Mesothelial cell of epicardium (in vitro differentiated cells): ENCODE results near the gene FGF21. TPM values are rescaled to one million over a fixed set of nuclear protein-coding genes. Genes with fewer than 3 reads are reported as not detected.

Source experiments
- DNase-seq, 2 experiments: peaks; one replicate each; pipeline ENCODE4 v3.0.0; 2021; ENCODE audit warnings: low spot score in 2 of 2; ENCODE audit not compliant: unreplicated experiment in 2 of 2
- H3K27ac Mint-ChIP-seq: 2 replicates; pipeline ENCODE4 v1.8.0; 2021; ENCODE audit warnings: mixed read lengths
- H3K27me3 Mint-ChIP-seq: 2 replicates; pipeline ENCODE4 v1.8.0; 2021; ENCODE audit warnings: low read depth, mixed read lengths
- H3K36me3 Mint-ChIP-seq: 2 replicates; pipeline ENCODE4 v1.8.0; 2021; ENCODE audit warnings: mixed read lengths
- H3K4me1 Mint-ChIP-seq: 2 replicates; pipeline ENCODE4 v1.8.0; 2021; ENCODE audit warnings: mixed read lengths
- H3K4me3 Mint-ChIP-seq: 2 replicates; pipeline ENCODE4 v1.8.0; 2021; ENCODE audit warnings: mild to moderate bottlenecking, moderate library complexity, mixed read lengths
- H3K9me3 Mint-ChIP-seq: 2 replicates; pipeline ENCODE4 v1.8.0; 2021; ENCODE audit warnings: mixed read lengths
- CTCF ChIP-seq: fragments of 200-600 bp; sonication (generic); IDR thresholded peaks from one replicate; pipeline ENCODE4 v1.5.0; 2021; ENCODE audit warnings: antibody characterized with exemption; ENCODE audit not compliant: unreplicated experiment
- total RNA-seq: library from RNA; stranded (reverse); gene quantifications from 3 replicates; pipeline ENCODE4 v1.2.1, GENCODE V29; 2021

Gene FGF21
- total RNA-seq, 1 donor from 2014 or later, result not detected

DNA sequence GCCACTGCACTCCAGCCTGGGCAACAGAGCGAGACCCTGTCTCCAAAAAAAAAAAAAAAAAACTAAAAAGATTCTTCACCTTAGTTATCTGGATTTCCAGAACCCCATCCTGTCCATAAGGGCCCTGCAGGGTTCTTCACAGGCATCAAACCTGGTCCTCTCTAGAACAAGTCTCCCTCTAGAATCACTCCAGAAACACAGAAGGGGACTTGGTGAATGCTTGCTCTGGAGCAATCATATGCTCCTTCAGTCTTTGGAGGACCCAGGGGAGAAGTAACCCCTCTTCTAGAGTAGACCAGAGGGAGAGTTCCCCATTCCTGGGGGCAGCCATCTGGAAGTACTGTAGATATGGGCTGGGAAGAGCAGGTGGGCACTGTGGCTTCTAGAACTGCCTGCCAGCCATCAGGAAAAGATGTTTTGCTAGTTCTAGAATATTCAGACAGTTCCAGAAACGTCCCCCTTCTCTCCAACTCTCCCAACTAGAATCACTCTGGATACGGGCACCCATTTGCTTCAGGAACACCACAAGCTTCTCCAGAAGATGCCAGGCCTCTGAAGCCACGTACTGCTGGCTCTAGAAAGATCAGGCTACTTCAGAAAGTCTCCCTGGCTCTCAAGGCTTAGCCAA lies 5.6 kb upstream of the FGF21 start:
- no peak for TF ChIP-seq CTCF
- Mint-ChIP-seq H3K27ac (no peak overlapping the region), H3K4me1 (peaks cover 25% of the 10 kb centered on the region), H3K4me3 (no peak overlapping the region), H3K27me3 (peaks cover 19% of the 10 kb centered on the region), H3K9me3 (peaks cover 5% of the 10 kb centered on the region), H3K36me3 (no peaks in the 10 kb centered on the region)
- DNase-seq, result no peak

DNA sequence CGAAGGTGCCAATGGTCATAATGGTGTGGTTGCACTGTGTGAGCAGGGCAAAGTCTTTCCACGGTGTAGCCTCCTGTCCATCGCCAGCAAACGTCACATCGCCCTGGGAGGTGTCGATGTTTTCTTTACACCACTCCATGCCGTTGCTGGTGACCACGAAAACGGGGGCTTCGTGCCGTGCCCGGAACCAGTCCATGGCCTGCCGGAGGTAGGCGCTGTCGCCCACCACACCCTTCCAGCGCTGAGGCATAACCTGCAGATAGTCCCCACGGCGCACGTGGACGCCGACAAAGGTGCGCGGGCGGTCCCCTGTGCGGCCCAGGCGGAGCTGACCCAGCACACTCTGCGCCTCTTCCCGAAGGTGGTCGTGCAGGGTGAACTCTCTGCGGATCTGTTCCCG lies 5.0 kb upstream of the FGF21 start:
- TF ChIP-seq CTCF, result no peak
- peak overlapping the region; percentile 17 for H3K4me3 Mint-ChIP-seq
- no peaks in the 10 kb centered on the region for H3K36me3 Mint-ChIP-seq
- peaks cover 25% of the 10 kb centered on the region for H3K4me1 Mint-ChIP-seq
- H3K9me3 Mint-ChIP-seq, result peaks cover 5% of the 10 kb centered on the region
- H3K27ac Mint-ChIP-seq, result no peak overlapping the region
- H3K27me3 Mint-ChIP-seq, result peaks cover 19% of the 10 kb centered on the region
- DNase-seq, result no peak

- peak overlapping the region; percentile 56 for H3K27ac Mint-ChIP-seq
- H3K9me3 Mint-ChIP-seq, result peaks cover 4% of the 10 kb centered on the region
- no peak for DNase-seq
- no peak for TF ChIP-seq CTCF
- peaks cover 19% of the 10 kb centered on the region for H3K27me3 Mint-ChIP-seq
- H3K4me3 Mint-ChIP-seq, result peak overlapping the region; percentile 55
- H3K36me3 Mint-ChIP-seq, result no peaks in the 10 kb centered on the region
- peaks cover 25% of the 10 kb centered on the region for H3K4me1 Mint-ChIP-seq
These were observed 4.4 kb upstream of the FGF21 start for GRCh38 chr19:48750771-48751504.

DNA sequence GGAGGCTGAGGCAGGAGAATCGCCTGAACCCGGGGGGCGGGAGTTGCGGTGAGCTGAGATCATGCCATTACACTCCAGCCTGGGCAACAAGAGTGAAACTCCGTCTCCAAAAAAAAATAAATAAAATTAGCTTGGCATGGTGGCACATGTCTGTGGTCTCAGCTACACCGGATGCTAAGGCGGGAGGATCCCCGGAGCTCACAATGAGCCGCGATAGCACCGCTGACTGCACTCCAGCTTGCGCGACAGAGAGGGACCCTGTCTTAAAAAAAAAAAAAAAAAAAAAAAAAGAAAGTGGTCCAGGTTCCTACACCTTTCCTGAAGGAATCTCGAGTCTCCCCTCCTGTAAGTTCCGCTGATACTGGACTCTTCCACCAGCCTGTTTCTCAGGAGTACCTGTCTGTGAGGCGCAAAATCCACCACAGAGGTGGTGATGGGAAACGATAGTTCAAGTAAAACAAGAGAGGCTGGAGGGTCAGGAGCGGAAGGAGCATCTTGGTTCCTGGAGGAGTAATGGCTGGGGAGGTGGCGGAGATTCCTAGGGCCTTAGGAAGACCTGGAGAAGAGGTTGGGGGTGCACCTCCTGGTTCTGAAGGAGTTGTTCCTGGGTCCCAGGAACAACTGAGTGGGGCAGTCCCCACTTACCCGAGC lies 3.4 kb upstream of the FGF21 start:
- Mint-ChIP-seq H3K27me3 (peaks cover 19% of the 10 kb centered on the region), H3K4me1 (peaks cover 25% of the 10 kb centered on the region), H3K27ac (peak overlapping the region; percentile 55), H3K36me3 (no peaks in the 10 kb centered on the region), H3K9me3 (no peaks in the 10 kb centered on the region), H3K4me3 (peak overlapping the region; percentile 84)
- no peak for TF ChIP-seq CTCF
- no peak for DNase-seq

DNA sequence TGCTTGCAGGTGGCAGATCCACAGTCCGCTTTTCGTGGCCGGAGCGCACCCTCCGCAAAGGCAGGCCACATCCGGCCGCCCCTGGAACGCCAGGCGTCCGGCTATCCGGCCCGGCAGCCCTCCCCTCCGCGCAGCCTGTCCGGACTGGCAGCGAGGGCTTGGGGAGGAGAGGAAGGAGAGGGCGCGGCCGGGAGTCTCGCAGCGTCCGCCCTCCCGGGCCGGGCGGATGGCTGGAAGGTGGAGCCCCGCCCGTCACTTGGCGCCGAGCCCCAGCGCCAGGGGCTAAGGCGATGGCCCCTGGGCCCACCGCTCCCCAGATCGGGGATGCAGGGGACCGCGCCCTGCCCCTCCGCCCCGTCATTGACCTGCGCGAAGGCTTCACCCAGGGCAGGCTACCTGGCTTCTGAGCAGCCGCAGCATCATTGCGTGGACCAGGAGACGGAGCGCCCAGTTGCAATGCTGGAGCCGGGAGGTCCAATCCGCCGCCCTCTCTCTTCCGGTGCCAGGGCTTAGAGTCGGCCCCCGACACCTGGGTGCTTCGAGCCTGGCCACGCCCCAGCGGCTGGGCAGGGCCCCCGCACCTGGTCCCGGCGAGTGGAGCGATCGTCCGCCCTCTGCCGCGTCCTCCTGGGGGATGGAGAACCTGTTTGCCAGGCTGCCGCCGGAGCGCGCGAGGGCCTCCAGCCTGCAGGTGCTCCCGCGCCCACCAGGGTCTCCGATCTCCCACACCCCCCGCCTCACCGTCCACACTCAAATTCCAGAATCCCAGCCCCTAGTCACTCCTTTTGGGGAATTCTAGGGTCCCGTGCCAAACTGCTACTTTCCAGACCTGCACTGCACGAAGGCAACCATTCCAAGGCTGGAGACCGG lies 2.6 kb upstream of the FGF21 start, which contains the start of gene FUT1:
Gene FUT1, minus strand, starts transcription at position 146 of the 870 bp plus-strand sequence. CDS start 1,360 bp downstream, outside the sequence.
- H3K4me1 Mint-ChIP-seq, result peaks cover 22% of the 10 kb centered on the region
- peak within 1 kb of the TSS; percentile 91 for H3K27ac Mint-ChIP-seq
- no peaks in the 10 kb centered on the region for H3K36me3 Mint-ChIP-seq
- peak; percentile 55 for TF ChIP-seq CTCF
- H3K27me3 Mint-ChIP-seq, result peaks cover 19% of the 10 kb centered on the region
- peak; percentile 80 to 86 for DNase-seq
- no peaks in the 10 kb centered on the region for H3K9me3 Mint-ChIP-seq
- peak within 1 kb of the TSS; percentile 84 for H3K4me3 Mint-ChIP-seq
